ENCODE data around the gene LDLRAD3.
A peak's percentile ranks its signal among the peaks of the same experiment; 100 is the strongest.

LDLRAD3 gene

GRCh38 chr11:36167073-36167472, 223.2 kb downstream of the LDLRAD3 start:
- Histone ChIP-seq H3K4me3 (ENCODE audit: low read depth in 1 of 2, low read length in 2 of 2) (no peak overlapping the region), H3K27me3 (ENCODE audit: insufficient read depth, low read length, poor library complexity) (peaks cover 12% of the 10 kb centered on the region), H3K9ac (ENCODE audit: low read depth, low read length) (no peak overlapping the region), H3K36me3 (ENCODE audit: insufficient read depth, low read length) (no peaks in the 10 kb centered on the region), H2AFZ (ENCODE audit: low read depth, low read length) (no peak overlapping the region), H4K20me1 (ENCODE audit: insufficient read depth, low read length) (no peaks in the 10 kb centered on the region), H3K9me3 (ENCODE audit: insufficient read depth, low read length, severe bottlenecking) (no peaks in the 10 kb centered on the region), H3K4me2 (ENCODE audit: insufficient read depth, low read length) (no peak overlapping the region), H3K27ac (ENCODE audit: low read length) (no peak overlapping the region), H3K79me2 (ENCODE audit: insufficient read depth, low read length) (no peaks in the 10 kb centered on the region), H3K4me1 (ENCODE audit: insufficient read depth, low read length) (no peaks in the 10 kb centered on the region)
- DNase-seq: no peak
- no peak for ATAC-seq (ENCODE audit: insufficient read depth, low read depth)
- no peak for TF ChIP-seq EZH2 (IDR thresholded peaks at IDR 0.05; ENCODE audit: borderline replicate concordance, low read depth, low read length, severe bottlenecking)
- TF ChIP-seq, protein P1, sequence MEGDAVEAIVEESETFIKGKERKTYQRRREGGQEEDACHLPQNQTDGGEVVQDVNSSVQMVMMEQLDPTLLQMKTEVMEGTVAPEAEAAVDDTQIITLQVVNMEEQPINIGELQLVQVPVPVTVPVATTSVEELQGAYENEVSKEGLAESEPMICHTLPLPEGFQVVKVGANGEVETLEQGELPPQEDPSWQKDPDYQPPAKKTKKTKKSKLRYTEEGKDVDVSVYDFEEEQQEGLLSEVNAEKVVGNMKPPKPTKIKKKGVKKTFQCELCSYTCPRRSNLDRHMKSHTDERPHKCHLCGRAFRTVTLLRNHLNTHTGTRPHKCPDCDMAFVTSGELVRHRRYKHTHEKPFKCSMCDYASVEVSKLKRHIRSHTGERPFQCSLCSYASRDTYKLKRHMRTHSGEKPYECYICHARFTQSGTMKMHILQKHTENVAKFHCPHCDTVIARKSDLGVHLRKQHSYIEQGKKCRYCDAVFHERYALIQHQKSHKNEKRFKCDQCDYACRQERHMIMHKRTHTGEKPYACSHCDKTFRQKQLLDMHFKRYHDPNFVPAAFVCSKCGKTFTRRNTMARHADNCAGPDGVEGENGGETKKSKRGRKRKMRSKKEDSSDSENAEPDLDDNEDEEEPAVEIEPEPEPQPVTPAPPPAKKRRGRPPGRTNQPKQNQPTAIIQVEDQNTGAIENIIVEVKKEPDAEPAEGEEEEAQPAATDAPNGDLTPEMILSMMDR (IDR thresholded peaks at IDR 0.05; ENCODE audit: borderline replicate concordance, extremely low read depth, low read length, poor library complexity, severe bottlenecking): no peak

GRCh38 chr11:36167729-36168128, 223.9 kb downstream of the LDLRAD3 start:
- H3K4me3 ChIP-seq (ENCODE audit: low read depth in 1 of 2, low read length in 2 of 2): no peak overlapping the region
- H3K27ac ChIP-seq (ENCODE audit: low read length): no peak overlapping the region
- TF ChIP-seq, protein P1 (IDR thresholded peaks at IDR 0.05; ENCODE audit: borderline replicate concordance, extremely low read depth, low read length, poor library complexity, severe bottlenecking): no peak
- TF ChIP-seq EZH2 (IDR thresholded peaks at IDR 0.05; ENCODE audit: borderline replicate concordance, low read depth, low read length, severe bottlenecking): no peak
- no peak for ATAC-seq (ENCODE audit: insufficient read depth, low read depth)
- H4K20me1 ChIP-seq (ENCODE audit: insufficient read depth, low read length): no peaks in the 10 kb centered on the region
- H3K36me3 ChIP-seq (ENCODE audit: insufficient read depth, low read length): no peaks in the 10 kb centered on the region
- H3K9ac ChIP-seq (ENCODE audit: low read depth, low read length): no peak overlapping the region
- no peaks in the 10 kb centered on the region for H3K4me1 ChIP-seq (ENCODE audit: insufficient read depth, low read length)
- no peaks in the 10 kb centered on the region for H3K79me2 ChIP-seq (ENCODE audit: insufficient read depth, low read length)
- H2AFZ ChIP-seq (ENCODE audit: low read depth, low read length): no peak overlapping the region
- H3K9me3 ChIP-seq (ENCODE audit: insufficient read depth, low read length, severe bottlenecking): no peaks in the 10 kb centered on the region
- H3K4me2 ChIP-seq (ENCODE audit: insufficient read depth, low read length): no peak overlapping the region
- DNase-seq: no peak
- peaks cover 9% of the 10 kb centered on the region for H3K27me3 ChIP-seq (ENCODE audit: insufficient read depth, low read length, poor library complexity)

DNA sequence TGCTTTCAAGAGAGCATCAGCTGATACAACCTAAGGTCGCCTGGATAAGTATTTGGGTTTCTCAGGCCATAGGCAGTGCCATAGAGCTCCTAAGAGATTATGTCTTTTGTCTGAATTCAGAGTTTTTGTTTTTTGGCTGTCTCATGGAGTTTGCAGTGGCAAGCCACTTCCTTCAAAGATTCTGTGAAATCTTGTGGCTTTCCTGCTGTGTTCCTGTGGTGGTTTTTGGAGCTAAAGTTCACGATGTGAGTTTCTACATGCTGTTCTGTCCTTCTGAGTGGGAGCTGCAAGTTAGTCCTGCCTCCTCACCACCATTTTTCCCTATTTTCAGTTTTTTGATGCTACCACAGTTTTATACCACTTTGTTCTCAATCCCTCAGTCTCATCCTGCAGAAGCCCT, 234.0 kb downstream of the LDLRAD3 start:
- Histone ChIP-seq H3K27me3 (ENCODE audit: insufficient read depth, low read length, poor library complexity) (peaks cover 9% of the 10 kb centered on the region), H3K4me2 (ENCODE audit: insufficient read depth, low read length) (no peak overlapping the region), H3K27ac (ENCODE audit: low read length) (no peak overlapping the region), H3K36me3 (ENCODE audit: insufficient read depth, low read length) (no peaks in the 10 kb centered on the region), H3K9ac (ENCODE audit: low read depth, low read length) (no peak overlapping the region), H3K79me2 (ENCODE audit: insufficient read depth, low read length) (no peaks in the 10 kb centered on the region), H2AFZ (ENCODE audit: low read depth, low read length) (no peak overlapping the region), H4K20me1 (ENCODE audit: insufficient read depth, low read length) (no peaks in the 10 kb centered on the region), H3K9me3 (ENCODE audit: insufficient read depth, low read length, severe bottlenecking) (no peaks in the 10 kb centered on the region), H3K4me1 (ENCODE audit: insufficient read depth, low read length) (no peaks in the 10 kb centered on the region), H3K4me3 (ENCODE audit: low read depth in 1 of 2, low read length in 2 of 2) (no peak overlapping the region)
- ATAC-seq (ENCODE audit: insufficient read depth, low read depth): peak; percentile 40; the same call in 2 of the 3 replicates
- TF ChIP-seq, protein P1 (IDR thresholded peaks at IDR 0.05; ENCODE audit: borderline replicate concordance, extremely low read depth, low read length, poor library complexity, severe bottlenecking): no peak
- no peak for TF ChIP-seq EZH2 (IDR thresholded peaks at IDR 0.05; ENCODE audit: borderline replicate concordance, low read depth, low read length, severe bottlenecking)
- DNase-seq: no peak

All from DND-41 (cell line).